ENCODE results near the gene JPH3.

JPH3 gene

GRCh38 chr16:87684711-87685404, 82.5 kb downstream of the JPH3 start:
- no peak for DNase-seq

- DNase-seq: no peak
Measured at GRCh38 chr16:87685405-87685755, 83.1 kb downstream of the JPH3 start.

- DNase-seq: no peak
Measured at GRCh38 chr16:87685766-87686165, 83.5 kb downstream of the JPH3 start.

GRCh38 chr16:87686697-87687096, 84.4 kb downstream of the JPH3 start:
- no peak for DNase-seq

GRCh38 chr16:87687126-87687910, 85.0 kb downstream of the JPH3 start:
- no peak for DNase-seq

- no peak for DNase-seq
Measured at GRCh38 chr16:87687998-87688529, 85.8 kb downstream of the JPH3 start.

- no peak for DNase-seq
Measured at GRCh38 chr16:87688876-87689815, 86.8 kb downstream of the JPH3 start.

GRCh38 chr16:87689956-87690465, 87.7 kb downstream of the JPH3 start:
- DNase-seq: no peak

GRCh38 chr16:87690911-87691685, 88.8 kb downstream of the JPH3 start:
- no peak for DNase-seq

- no peak for DNase-seq
Measured at GRCh38 chr16:87691686-87692079, 89.4 kb downstream of the JPH3 start.

GRCh38 chr16:87692176-87692575, 89.9 kb downstream of the JPH3 start:
- no peak for DNase-seq

- no peak for DNase-seq
Measured at GRCh38 chr16:87692756-87693155, 90.4 kb downstream of the JPH3 start.

GRCh38 chr16:87693827-87694226, 91.5 kb downstream of the JPH3 start:
- no peak for DNase-seq

GRCh38 chr16:87694441-87695125, 92.3 kb downstream of the JPH3 start:
- DNase-seq: no peak

GRCh38 chr16:87695534-87695933, 93.2 kb downstream of the JPH3 start:
- no peak for DNase-seq

GRCh38 chr16:87696726-87697125, 94.4 kb downstream of the JPH3 start:
- DNase-seq: no peak

- no peak for DNase-seq
Measured at GRCh38 chr16:87697256-87697655, 94.9 kb downstream of the JPH3 start.

GRCh38 chr16:87697792-87698191, 95.5 kb downstream of the JPH3 start:
- DNase-seq: no peak

- no peak for DNase-seq
Measured at GRCh38 chr16:87698241-87698640, 95.9 kb downstream of the JPH3 start.

- DNase-seq: no peak
Measured at GRCh38 chr16:87698676-87699199, 96.4 kb downstream of the JPH3 start.

GRCh38 chr16:87700406-87701077, 98.2 kb downstream of the JPH3 start:
- no peak for DNase-seq
